ENCODE measurements around the gene NRAS. TPM values are rescaled to one million over a fixed set of nuclear protein-coding genes. Genes with fewer than 3 reads are reported as not detected.

NRAS gene
- total RNA-seq, 2 experiments from 2014 or later, result 28.9 to 30.4 TPM

DNA sequence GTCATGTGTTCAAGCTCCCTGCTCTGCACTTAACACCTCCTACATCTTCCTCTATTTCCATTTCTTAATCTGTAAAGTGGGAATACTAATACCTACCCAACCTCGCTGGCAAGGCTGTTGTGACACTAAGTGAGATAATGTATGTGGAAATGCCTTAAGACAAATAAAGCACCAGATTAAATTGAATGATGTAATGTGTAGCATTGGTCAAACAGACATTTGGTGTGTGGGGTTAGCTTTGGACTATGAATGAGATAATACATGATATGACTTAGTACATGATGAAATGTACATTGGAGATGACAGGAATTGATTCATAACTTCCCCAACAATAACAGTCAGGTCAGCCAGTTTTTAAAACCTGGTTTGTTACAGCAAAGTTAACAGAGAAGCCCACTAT, 26.4 kb downstream of the NRAS start:
- Histone ChIP-seq H3K4me3 (ENCODE audit: low read length) (no peak overlapping the region), H3K4me1 (ENCODE audit: insufficient read depth, low read length) (no peaks in the 10 kb centered on the region), H3K27ac (ENCODE audit: low read depth in 1 of 2, low read length in 2 of 2) (no peak overlapping the region), H3K27me3 (ENCODE audit: control insufficient read depth in 1 of 2, insufficient read depth in 2 of 2, low read length in 2 of 2) (peaks cover 5 to 9% of the 10 kb centered on the region in 2 experiments), H3K9me3 (ENCODE audit: control insufficient read depth in 1 of 2, insufficient read depth in 1 of 2, low read length in 2 of 2) (no peaks in the 10 kb centered on the region), H3K36me3 (ENCODE audit: insufficient read depth, low read length) (no peaks in the 10 kb centered on the region)
- ChIA-PET CTCF (no interaction called here), POLR2A (no interaction called here)
- ATAC-seq (ENCODE audit: poor library complexity) (no peak), DNase-seq (no peak)
- H3K27me3 Mint-ChIP-seq, result peaks cover 52% of the 10 kb centered on the region
- no peaks in the 10 kb centered on the region for H3K36me3 Mint-ChIP-seq (ENCODE audit: low read depth)
- intact Hi-C loops (cut with DNase I, micrococcal nuclease), result no loop called here
- H3K27ac Mint-ChIP-seq, result no peak overlapping the region
- TF ChIP-seq, protein P1, sequence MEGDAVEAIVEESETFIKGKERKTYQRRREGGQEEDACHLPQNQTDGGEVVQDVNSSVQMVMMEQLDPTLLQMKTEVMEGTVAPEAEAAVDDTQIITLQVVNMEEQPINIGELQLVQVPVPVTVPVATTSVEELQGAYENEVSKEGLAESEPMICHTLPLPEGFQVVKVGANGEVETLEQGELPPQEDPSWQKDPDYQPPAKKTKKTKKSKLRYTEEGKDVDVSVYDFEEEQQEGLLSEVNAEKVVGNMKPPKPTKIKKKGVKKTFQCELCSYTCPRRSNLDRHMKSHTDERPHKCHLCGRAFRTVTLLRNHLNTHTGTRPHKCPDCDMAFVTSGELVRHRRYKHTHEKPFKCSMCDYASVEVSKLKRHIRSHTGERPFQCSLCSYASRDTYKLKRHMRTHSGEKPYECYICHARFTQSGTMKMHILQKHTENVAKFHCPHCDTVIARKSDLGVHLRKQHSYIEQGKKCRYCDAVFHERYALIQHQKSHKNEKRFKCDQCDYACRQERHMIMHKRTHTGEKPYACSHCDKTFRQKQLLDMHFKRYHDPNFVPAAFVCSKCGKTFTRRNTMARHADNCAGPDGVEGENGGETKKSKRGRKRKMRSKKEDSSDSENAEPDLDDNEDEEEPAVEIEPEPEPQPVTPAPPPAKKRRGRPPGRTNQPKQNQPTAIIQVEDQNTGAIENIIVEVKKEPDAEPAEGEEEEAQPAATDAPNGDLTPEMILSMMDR (IDR thresholded peaks at IDR 0.05), result no peak
- no peaks in the 10 kb centered on the region for H3K4me1 Mint-ChIP-seq (ENCODE audit: low read depth)
- H3K4me3 Mint-ChIP-seq, result no peak overlapping the region
- H3K9me3 Mint-ChIP-seq, result no peaks in the 10 kb centered on the region

DNA sequence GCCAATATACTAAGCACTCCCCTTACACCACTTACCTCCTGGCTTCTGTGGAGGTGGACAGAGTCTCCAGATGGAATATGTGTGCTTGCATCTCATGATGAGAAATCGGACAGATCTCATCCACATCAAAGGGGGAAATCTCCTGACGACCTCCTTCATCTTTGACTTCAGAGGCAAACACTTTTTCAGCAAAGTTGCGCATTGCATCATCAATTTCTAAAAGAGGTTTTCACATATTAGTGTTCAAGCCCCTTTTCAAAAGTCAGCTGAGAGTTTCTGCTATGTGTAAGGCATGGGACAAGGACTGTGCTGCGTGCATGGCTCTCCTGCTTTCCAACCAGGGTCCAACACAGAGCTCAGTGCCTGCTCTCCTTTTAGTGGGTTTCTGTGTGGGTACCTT, 28.0 kb downstream of the NRAS start:
- no peak overlapping the region for H3K4me3 Mint-ChIP-seq
- H3K27ac Mint-ChIP-seq, result no peak overlapping the region
- no peak overlapping the region for H3K27ac ChIP-seq (ENCODE audit: low read depth in 1 of 2, low read length in 2 of 2)
- DNase-seq (no peak), ATAC-seq (ENCODE audit: poor library complexity) (no peak)
- H3K9me3 ChIP-seq (ENCODE audit: control insufficient read depth in 1 of 2, insufficient read depth in 1 of 2, low read length in 2 of 2), result no peaks in the 10 kb centered on the region
- H3K4me3 ChIP-seq (ENCODE audit: low read length), result no peak overlapping the region
- intact Hi-C loops (cut with DNase I, micrococcal nuclease), result no loop called here
- H3K9me3 Mint-ChIP-seq, result no peaks in the 10 kb centered on the region
- H3K36me3 ChIP-seq (ENCODE audit: insufficient read depth, low read length), result no peaks in the 10 kb centered on the region
- no peaks in the 10 kb centered on the region for H3K36me3 Mint-ChIP-seq (ENCODE audit: low read depth)
- peaks cover 57% of the 10 kb centered on the region for H3K27me3 Mint-ChIP-seq
- peaks cover 5 to 9% of the 10 kb centered on the region in 2 experiments for H3K27me3 ChIP-seq (ENCODE audit: control insufficient read depth in 1 of 2, insufficient read depth in 2 of 2, low read length in 2 of 2)
- ChIA-PET CTCF (no interaction called here), POLR2A (no interaction called here)
- TF ChIP-seq, protein P1 (IDR thresholded peaks at IDR 0.05), result no peak
- H3K4me1 ChIP-seq (ENCODE audit: insufficient read depth, low read length), result no peaks in the 10 kb centered on the region
- no peaks in the 10 kb centered on the region for H3K4me1 Mint-ChIP-seq (ENCODE audit: low read depth)

DNA sequence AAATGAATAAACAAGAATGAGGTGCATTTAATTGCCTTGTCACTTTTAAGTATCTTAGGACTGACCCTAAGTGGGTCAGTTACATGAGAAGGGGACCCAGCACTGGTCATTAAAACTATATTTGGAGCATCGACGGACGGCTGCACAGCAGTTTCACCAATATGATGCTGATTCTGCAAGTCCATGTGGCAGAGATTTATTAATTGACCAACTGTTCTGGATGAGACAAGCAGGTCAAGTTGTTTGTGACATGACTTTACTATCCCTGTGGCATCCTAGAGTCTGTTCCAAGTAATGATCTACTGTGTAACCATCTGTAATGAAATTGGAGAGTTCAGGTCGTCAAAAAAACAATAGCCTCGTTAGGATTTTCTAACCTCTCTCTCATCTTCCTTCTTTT, 30.7 kb downstream of the NRAS start:
- H3K4me1 Mint-ChIP-seq (ENCODE audit: low read depth), result no peaks in the 10 kb centered on the region
- intact Hi-C loops (cut with DNase I, micrococcal nuclease), result no loop called here
- POLR2A ChIA-PET, result no interaction called here
- H3K4me3 ChIP-seq (ENCODE audit: low read length), result no peak overlapping the region
- peaks cover 59% of the 10 kb centered on the region for H3K27me3 Mint-ChIP-seq
- TF ChIP-seq, protein P1 (IDR thresholded peaks at IDR 0.05), result no peak
- H3K4me3 Mint-ChIP-seq, result no peak overlapping the region
- no peaks in the 10 kb centered on the region for H3K9me3 ChIP-seq (ENCODE audit: control insufficient read depth in 1 of 2, insufficient read depth in 1 of 2, low read length in 2 of 2)
- no peaks in the 10 kb centered on the region for H3K36me3 Mint-ChIP-seq (ENCODE audit: low read depth)
- H3K27me3 ChIP-seq (ENCODE audit: control insufficient read depth in 1 of 2, insufficient read depth in 2 of 2, low read length in 2 of 2), result peaks cover 9% of the 10 kb centered on the region in 2 experiments
- CTCF ChIA-PET, result interaction anchor here (1.3 kb wide), 1 partner anchor 17 kb away, joined by 4 read pairs; no protein-coding TSS in a partner anchor
- no peaks in the 10 kb centered on the region for H3K4me1 ChIP-seq (ENCODE audit: insufficient read depth, low read length)
- H3K36me3 ChIP-seq (ENCODE audit: insufficient read depth, low read length), result no peaks in the 10 kb centered on the region
- ATAC-seq (ENCODE audit: poor library complexity) (no peak), DNase-seq (no peak)
- no peak overlapping the region for H3K27ac Mint-ChIP-seq
- H3K9me3 Mint-ChIP-seq, result no peaks in the 10 kb centered on the region
- no peak overlapping the region for H3K27ac ChIP-seq (ENCODE audit: low read depth in 1 of 2, low read length in 2 of 2)
